Eye (tissue), 1 donor: Measurements from ENCODE around the gene TRAPPC2.
A peak's percentile ranks its signal among the peaks of the same experiment; 100 is the strongest.

Experiments
- DNase-seq: peaks from one replicate; pipeline ENCODE4 v3.0.0-alpha.2; 2015

TRAPPC2 gene

DNA sequence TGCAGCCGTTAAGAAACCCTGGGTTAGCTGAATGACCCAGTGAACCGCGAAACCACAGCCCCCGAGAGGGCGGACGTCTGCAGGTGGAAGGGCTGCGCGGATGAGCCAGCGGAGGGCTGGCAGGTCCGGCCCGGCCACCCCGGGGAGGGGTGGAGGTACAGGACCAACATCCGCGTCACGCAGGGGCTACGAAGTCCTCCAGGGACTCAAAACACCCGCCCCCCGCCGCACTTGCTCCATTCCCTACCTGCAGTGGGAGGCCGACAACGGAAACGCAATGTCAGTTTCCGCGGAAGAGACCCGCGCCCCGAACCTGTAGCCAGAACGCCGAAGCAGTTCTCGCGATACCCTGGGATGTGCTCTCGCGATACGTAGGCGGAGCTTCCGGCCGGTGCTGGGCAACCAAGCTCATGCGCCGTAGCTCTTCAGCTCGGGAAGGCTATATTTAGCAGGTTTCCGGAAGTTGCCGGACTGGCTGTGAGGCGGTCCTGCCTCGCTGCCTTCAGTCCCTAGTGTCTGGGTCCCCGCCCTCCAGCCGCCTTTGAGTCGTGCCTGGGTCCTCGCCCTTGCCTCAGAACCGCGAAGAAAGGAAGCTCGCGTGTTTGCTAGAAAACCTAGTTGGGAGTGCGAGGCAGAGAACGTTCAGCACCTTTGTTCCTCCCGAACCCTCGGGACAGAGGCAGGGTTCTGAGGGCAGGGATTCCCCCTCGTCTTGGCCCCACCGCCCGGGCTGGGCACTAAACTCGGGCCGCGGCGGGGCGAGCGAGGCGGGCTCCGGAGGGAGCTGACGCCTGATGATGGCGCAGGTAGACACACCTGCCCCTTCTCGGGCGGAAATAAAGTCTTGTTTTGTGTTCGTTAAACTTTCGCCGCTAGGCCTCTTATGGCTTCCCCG, at the start of gene TRAPPC2, which contains the start of gene OFD1:
TSS of gene TRAPPC2 (minus strand) at position 343 of the 895 bp plus-strand sequence. CDS start 14,657 bp downstream, outside the sequence.
TSS of gene OFD1 (plus strand) at position 471 of the 895 bp plus-strand sequence. CDS start at position 795, 324 bp downstream.
- peak; percentile 96 for DNase-seq

DNA sequence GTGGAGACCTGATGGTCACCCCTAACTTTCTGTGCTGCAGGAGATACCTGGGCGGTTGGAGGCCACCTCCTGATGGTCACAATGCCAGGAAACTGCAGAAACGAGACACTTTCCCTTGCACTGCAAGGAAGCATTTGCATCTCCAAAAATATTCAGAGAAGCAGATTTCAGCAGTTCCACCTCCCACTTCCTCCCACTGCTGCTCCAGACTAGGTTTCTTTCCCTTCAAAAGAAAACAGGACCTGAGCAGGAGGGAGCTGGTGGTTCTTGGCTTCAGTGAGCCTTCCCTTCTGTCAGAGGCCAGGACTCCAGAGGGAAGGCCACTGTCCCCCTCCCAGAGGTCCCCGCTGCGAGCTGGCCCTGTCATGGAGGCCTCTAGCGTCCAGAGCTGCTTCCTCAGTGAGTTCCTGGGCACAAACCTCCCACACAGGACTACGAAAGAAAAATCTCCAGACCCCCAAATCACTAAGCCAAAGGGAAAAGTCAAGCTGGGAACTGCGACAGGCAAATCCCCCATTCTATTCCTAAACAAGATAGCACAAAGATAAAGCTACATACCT, 46.5 kb upstream of the TRAPPC2 start:
- no peak for DNase-seq

DNA sequence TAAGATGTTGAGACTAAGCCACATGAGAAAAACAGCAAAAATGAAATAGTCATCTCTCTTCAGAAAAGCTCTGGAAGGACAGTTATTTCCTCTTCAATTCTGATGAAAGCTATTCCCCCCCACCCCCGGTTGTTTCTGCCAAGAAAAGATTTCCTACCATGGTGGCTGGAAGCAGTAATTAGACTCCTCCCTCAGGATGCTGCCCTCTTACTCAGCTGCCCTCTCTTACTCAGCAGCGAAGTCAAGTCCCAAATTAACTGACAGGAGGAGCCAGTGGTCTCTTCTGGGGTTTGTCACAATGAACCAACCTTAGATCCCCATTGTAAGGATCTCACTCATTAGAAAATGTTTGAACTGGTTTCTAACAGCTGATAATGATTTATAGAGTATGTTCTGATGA, 44.5 kb upstream of the TRAPPC2 start:
- no peak for DNase-seq

DNA sequence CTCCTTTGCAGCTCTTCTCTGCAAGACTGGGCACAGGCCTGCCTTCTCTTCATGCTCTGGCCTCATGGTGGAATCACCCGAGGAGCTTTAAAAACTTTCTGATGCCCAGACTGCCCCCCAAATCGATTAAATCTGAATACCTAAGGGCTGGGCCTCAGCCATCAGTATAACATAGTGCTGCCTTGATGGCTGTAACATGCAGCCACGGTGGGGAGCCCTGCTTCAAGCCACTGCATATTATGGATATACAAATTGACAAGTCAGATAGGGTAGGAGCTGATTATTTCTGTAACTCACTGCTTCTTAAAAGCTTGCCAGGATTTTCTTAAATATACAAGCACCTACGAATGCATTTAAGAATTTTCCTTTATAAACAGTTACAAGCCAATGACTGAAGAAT, 42.0 kb upstream of the TRAPPC2 start:
- no peak for DNase-seq

DNA sequence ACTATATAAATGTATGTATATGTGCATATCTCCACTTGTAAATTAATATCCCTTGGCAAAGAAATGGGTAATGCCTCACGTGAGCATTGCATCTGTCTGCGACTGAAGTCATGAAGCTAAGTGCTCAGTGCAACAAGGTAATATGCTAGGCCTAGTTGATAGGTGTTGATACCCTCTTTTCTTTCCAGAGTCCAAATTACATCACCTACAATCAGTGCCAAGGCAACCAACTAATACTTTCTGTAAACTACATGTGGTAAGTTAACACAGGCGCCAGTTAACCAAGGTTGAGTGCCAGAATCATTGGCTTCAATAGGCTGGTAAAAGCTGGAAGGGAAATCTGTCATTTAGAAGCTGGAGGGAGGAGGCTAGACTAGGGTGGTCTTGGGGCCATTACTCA, 41.4 kb upstream of the TRAPPC2 start:
- no peak for DNase-seq

DNA sequence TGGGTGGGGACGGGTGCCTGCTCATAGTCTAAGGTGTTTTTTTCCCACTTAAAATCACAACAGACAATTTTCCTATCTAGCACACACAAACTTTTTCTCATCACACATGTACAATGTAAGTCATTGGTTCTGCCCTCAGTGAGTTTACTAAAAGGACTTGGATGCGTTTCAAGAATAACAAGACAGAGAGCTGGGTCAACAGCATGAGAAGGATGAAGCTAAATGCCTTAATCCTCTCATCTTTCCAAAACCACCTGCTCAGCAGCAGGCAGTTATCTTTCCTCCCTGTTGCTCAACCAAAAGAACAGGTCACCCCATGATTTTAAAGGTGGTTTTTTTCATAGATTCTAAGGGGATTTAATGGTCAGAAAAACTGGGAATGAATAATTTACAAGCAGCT, 40.3 kb upstream of the TRAPPC2 start:
- DNase-seq, result no peak

DNA sequence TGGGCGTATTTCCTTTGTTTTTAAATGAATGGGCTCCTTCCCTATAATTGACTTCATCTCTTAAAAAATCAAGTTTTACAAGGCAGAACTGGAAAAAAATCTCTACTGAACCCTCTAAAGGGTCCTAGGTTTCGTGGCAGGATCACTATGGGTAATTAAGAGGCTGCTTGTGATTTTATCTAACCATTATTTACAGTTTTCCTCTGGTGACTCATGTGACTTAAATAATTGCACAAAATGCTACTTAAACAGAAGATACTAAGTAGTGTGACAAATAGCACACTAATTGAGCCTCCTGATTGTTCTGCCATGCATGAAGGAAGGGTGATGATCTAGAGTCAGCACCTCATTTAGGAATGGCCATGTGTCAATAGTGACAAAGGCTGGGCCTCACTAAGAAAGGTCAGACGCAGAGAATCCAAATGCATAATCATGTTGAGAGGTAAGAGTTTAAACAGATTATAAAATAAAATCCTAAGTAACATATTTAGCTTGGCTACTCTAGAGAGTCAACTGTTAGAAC, 35.7 kb upstream of the TRAPPC2 start:
- DNase-seq, result peak; percentile 38

DNA sequence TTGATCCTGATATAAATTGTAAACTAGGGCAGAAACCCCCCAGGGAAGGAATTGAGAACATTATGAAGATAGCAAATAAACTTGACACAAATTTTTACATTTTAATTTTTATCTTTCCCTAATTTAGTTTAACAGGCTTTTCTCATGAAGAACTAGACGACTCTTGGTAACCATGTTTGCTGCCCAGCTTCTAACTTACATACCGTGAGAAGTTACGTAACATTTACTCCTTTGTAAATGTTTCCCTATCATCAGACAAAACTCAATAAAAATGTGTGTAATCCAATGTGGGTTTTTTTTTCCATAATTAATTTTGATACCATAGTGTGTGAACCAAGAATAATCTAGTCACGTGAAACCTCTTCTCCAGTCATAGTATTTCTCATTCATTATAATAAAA, 34.5 kb upstream of the TRAPPC2 start:
- DNase-seq, result no peak

DNA sequence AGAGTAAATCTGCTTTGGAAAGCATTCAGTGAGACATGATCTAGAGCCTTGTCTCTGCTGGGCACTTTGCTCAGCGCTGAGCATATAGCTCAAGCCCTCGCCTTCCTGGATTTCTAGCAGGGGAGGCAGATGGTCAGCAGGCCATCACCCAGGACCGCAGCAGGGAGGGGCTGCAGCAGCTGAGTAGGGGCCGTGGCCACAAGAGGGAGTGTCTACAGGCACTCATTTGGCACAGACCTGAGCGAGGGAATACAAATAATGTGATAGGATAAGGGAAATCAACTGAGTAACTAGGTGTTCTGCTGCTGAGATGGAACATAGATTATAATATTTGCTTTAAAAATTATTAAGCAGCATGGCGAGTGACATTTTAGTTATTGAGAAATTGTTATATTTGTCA, 30.3 kb upstream of the TRAPPC2 start:
- DNase-seq, result peak; percentile 76

DNA sequence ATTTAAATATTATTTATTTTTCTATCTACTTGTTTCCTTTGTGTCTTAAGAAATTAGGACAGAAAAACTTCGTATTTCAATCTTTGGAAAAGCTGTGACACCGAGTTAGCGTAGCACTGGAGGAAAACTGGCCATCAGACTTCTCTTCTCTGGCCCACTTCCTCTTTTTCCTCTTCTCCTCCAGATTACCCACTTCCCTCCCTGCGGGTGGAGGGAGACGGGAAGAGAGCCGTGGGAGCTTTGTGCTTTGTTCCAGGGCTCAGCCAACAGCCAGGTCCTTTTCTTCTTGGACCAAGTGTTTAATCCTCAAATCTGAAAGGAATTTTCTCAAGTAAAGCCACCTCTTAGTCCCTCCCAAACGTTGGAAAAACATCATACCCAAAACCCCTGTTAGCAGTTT, 29.9 kb upstream of the TRAPPC2 start:
- DNase-seq, result no peak

DNA sequence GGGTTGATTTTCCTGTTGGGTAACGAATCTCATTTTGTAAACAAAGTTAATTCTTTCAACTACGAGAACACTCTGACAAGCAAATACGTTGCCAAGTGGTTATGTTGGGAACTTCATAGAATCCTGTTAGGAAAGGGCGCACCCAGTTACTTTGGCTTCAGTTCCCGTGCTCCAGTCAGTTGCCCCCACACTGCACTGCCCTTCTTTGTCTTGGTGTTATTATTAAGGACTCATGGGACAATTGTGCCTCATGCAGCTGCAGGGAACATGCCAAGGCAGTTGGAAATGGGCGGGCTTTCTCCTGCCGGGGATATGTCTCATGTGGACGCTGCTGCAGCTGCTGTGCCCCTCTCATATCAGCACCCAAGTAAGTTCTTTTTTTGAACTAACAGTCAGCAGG, 29.1 kb upstream of the TRAPPC2 start:
- DNase-seq, result peak; percentile 55

DNA sequence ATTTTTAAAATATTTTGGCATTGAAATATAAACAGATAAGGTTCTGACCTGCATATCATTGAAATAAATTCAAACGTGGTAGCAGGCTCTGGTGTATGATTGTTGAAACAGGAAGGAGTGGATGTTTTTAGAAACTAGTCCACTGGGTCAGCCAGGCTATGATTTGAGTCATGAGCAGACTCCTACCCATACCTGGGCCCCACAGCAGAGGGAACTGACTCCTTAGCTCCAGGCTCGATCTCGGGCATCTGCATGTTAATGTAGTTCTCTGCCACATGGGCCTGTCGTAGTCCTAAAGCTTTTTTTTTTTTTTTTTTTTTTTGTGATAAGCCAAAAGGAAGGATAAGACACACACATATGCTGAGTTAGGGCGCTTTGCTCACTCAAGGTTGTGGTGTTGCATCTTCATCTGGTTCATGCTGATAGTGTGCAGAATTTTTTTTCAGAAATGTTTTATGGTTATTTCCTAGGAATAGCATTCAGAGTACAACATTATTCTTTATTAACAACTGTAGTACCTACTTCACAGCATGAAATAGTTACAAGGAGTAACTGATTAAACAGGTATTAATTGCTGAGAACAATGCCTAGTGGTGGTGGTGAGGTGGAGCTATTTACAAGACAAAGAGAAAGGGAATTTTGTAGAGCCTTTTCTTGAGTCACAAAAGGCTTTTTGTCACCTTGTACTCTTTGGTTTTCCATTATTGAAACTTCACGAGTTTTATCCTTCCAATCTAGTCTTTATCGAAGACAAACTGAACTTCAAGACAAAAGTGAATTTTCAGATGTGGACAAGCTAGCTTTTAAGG, 27.4 kb upstream of the TRAPPC2 start:
- no peak for DNase-seq

DNA sequence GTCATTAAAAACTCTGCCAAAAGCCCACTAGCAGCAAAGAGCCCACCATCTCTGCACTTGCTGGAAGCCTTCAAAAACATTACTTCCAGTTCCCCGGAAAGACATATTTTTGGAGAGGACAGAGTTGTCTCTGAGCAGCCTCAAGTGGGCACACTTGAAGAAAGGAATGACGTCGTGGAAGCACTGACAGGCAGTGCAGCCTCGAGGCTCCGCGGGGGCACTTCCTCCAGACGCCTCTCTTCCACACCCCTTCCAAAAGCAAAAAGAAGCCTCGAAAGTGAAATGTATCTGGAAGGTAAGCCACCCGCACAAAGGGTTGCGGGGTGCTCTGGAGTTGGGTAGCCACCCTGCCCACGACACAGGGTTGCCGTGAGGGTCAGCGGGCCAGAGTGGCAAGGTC, 26.0 kb upstream of the TRAPPC2 start:
- no peak for DNase-seq

DNA sequence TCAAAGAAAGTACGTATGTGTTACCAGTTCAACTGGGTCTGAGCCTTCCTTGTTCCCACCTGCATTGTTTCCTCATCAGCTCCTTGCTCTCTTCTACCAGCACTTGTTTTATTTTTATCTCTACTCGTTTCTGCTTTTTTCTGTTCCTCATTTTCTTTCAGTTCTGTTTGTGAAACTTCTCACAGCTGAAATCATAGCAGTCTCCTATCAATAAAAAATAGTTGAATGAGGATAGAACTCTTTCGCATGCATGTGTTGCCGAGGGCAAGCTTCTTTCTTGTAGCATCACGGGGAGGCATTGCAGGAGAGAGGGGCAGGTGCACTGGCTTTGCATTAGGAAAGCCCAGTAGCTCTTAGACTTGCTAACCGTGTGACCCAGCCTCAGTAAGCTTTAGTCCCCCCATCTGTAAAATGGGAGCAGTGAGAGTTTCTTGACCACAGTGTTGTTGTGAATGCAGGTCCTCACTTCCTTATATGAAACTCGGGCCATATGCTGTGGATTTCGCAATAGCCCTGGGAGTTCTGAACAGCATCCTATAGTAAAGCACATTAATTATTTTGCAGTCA, 24.8 kb upstream of the TRAPPC2 start:
- no peak for DNase-seq

DNA sequence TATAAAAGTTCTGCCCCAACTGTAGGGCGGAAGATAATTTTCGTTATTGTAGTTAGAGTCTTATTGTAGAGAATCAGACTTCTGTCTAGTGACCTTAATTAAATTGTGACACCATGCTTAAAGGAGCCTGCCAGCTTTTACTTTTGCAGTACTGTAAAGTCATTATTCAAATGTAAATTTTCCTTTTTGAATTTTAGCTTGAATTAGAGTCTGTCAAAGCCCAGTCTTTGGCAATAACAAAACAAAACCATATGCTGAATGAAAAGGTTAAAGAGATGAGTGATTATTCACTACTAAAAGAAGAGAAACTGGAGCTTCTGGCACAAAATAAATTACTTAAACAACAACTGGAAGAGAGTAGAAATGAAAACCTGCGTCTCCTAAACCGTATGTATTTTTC, 22.0 kb upstream of the TRAPPC2 start:
- no peak for DNase-seq

DNA sequence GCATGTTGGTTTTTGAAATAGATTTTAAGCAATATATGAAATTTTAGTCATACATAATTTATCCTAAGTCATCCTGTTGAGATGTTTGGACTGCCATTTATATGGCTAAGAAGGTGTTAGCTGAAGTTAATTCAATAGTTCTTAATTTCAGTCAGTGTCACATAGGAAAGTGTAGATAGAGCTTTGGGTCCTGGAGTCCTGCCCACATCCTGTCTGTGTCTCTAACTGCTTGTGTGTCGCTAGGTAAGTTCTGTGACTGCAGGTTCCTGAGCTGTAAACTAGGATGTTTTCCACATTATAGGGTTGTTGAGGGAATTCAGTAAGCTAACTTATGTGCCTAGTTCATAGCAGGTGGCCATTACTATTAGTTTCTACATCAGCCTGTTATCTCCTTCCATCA, 20.8 kb upstream of the TRAPPC2 start:
- no peak for DNase-seq

DNA sequence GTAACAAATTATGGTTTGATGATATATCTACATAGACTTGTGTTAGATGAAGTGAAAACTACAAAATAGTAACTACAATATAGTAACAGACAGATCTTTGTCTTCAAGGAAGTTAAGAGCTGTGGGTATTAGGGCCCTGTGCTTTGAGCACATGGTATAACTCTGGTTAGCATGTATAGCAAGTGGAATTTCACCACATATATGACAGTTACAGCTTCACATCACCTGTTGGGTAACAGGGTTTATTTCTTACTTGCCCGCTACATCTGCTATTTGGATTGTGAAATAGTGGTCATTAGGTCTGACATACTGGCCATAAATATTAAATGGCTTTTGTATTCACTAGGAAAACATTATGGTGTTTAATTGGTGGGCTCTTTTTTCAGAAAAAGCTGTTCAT, 20.3 kb upstream of the TRAPPC2 start:
- DNase-seq, result no peak

DNA sequence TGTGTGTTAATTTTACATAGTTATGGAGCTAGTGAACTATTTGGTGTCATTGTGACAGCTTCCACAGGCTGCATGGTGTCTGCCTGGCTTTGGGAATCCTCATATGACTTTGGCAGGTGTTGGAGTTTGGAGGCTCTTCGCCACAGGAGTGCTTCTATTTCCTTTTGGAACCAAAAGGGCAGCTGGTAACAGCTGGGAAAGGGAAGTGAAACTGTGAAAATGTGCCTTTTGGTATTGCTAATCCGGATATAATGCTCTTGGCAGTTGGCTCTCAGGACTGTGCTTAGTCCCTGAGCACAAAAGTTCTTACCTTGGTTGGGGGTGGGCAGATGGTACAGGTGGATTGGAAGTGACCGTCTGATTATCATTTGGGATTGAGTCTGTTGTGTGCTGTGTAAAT, 18.2 kb upstream of the TRAPPC2 start:
- no peak for DNase-seq

DNA sequence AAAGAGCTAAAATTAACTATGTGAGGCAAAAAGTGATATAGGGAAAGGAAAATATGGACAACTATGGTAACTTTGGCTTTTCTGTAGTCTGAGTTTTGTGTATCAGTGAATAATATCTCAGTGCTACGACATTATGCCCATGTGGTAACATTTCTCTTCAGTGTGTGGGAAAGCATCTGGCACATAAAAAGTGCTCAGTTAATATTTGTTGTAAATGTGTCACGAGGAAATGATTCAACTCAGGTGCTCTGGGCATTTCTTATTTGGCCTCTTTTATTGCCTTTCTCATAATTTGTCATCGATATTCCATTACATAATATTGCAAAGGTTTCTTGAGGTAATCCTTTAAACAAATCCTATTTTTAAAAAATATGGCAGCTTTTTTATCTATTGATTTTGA, 17.7 kb upstream of the TRAPPC2 start:
- DNase-seq, result no peak

DNA sequence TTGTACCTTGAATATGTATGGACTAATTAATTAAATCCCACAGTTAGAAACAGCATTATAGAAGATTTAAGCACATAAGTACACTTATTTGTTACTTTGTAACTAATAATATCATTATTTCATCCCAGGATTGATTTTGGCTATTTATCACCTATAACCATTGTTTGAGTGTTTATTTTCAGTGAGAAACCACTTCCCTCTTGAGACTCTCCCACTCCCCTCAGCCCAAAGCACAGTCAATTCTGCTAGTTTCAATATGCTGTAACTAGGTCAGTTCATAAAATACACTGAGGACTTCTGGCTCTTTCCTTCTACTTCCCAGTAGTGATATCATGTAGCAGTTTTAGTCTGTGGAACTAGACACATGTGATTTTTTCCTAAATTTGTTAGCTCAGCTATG, 16.4 kb upstream of the TRAPPC2 start:
- no peak for DNase-seq

DNA sequence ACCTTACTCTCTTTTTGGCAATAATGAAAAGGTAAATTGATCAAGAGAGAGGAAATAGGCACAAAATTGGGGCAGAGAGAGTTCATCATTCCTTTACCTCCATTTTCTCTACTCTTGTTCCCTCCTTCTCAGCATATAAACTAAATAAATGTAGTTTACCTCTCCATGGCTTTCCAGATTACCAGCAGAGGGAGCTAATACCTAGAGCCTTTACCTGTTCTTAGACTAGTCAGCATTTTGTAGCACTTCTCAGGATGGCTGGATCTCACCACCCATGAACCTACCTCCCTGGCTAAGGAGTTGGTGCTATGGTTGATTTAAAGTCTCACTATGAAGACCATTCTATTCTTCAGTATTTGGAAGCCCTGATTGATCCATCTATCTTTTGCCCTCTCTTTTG, 15.8 kb upstream of the TRAPPC2 start:
- DNase-seq, result no peak

DNA sequence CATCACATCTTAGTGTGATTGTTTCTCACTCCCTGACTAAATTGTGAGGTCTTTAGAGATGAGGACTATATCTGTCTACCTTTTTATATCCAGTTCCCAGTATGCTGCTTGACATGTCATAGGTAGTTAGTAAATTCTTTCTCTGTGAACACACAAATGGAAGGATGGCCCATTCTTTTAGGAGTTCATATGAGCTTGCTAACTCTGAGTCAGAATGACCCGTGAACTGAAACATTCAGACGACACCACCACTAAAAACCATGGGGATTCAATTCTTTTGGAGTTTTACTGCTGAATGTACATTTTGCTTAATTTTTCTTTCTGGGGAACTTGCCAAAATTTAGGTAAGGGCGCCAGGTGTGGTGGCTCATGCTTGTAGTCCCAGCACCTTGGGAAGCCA, 14.1 kb upstream of the TRAPPC2 start:
- no peak for DNase-seq

DNA sequence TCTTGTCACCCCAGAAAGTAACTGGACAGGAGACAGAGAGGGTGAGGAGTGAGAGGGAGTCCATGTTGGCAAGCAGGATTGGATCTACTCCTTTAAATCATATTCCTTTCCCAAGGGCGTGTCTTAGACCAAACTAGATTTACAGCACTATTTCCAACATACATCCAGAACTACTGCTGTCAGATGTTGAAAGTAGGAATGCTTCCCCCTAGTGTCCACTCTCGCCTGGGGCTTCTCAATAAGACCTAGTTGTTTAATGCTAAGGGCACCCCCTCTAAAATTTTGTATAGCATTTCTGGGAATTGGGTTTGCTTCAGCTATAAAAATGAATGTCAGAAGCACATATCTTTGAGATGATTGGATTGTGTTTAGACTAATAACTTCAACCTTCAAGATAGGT, 13.4 kb upstream of the TRAPPC2 start:
- DNase-seq, result no peak
